Measurements from ENCODE around the gene FAM43B.
"Not testable (repeated sequence)": the region's sequence is repeated elsewhere in the genome, so short reads cannot be mapped to it uniquely, and the experiment has no call there.

The FAM43B gene, protein sequence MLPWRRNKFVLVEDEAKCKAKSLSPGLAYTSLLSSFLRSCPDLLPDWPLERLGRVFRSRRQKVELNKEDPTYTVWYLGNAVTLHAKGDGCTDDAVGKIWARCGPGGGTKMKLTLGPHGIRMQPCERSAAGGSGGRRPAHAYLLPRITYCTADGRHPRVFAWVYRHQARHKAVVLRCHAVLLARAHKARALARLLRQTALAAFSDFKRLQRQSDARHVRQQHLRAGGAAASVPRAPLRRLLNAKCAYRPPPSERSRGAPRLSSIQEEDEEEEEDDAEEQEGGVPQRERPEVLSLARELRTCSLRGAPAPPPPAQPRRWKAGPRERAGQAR

DNA sequence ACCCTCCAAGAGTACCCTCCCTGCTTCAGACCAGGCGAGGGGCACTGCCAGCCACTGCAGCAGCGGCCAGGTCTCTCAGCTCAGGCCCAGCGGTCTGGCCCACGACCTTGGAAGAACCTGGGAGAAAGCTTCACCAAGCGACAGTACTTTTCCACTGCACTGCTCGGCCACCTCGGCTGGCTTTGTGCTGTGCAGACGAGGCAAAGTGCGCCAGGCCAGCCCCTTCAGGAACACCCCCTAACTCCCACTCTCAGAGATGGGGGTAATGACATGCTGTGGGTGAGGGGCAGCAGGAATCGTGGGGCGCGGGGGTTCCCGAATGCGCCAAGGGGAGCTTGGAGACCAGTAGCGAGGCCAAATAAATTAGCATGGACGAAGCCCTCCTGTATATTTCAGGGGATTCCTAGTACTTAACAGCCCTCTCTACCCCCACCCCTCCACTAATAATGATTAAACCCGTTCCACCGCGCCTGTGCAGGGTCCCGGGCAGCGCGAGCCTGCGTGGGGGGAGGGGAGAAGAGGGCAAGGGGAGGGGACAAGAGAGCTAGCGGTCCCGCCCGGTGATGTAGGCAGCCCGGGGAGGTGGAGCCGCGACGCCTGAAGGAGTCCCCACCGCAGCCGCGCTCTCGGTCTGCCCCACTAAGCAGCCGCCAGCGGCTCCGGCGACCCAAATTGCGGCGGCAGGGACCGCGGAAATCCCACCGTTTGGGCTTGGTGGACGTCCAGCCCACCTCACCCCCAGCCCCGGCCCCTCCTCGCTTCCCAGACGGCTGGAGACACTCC lies at the start of gene FAM43B:
TSS of gene FAM43B (plus strand) at position 629 of the 783 bp plus-strand sequence. CDS start 401 bp downstream, outside the sequence.
- FAIRE-seq = no peak

DNA sequence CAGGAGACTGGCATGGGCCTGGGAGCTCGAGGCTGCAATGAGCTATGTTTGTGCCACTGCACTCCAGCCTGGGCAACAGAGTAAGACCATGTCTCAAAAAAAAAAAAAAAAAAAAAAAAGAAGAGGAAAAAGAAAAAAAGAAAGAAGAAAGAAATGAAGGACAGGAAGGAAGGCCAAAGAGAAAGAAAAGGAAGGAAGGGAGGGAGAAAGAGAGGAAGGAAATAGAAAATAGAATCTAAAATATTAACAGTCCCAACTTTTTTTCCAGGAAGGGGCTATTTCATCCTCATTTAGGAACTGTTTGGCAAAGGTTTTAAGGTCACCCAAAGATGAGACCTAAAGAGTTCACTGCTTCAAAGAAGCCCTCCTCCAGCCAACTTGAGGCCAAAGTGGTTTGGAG lies 46.9 kb upstream of the FAM43B start:
- FAIRE-seq = no peak

DNA sequence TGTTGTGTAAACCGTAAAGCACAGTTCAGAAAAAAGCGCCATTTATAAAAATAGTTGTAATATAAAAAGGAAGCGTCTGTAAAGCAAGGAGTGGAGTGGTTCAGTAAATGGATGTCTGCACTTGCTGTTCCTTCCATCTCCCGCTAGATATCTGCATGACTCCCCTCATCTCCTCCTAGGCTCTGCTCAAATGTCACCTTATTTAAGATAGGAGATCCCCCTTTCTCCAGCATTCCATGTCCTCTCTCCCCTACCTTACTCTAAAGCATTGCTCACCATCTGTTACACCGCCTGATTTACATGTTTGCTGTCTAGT lies 45.2 kb upstream of the FAM43B start:
- no peak for FAIRE-seq

DNA sequence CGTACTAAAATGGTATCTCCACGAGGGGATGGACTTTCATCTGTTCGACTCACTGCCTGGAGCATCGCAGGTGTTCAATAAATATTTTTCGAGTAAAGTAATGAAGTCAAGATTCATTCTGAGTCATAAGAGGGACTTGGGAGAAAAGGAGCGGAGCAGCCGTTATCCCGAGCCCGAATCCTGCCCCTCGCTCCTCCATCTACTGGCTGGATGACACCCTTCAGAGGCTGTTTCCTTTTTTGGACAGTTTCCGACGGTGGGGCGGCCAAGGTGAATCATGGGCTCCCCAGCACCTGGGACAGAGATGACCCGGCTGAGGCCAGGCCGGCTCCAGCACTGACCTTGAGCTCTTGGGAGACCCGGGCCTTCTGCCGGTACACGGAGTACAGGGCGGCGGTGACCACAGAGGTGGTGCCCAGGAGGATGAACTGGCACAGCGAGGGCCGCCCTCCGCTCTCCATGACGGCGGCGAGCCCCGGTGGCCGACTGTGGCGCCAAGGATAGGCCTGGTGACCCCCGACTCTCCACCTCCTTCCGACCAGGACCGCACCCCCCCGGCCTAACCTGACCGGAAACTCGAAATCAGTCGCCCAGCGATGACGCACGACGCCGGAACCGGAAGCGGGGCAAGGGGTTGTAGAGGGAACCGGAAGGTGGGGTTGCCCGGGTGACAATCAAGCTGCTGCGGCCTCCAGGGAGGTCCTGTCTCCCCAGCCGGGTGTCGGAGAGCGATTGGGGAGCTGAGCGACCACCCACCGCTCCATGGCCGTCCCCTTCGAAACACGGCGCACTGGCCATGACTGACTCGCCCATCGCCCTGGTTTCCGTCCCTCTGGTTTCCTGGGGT lies 44.6 kb upstream of the FAM43B start, which contains the start of gene MUL1:
TSS of gene MUL1 (minus strand) at position 588 of the 847 bp plus-strand sequence. CDS start at position 461, 127 bp downstream.
- FAIRE-seq = peak; percentile 9

DNA sequence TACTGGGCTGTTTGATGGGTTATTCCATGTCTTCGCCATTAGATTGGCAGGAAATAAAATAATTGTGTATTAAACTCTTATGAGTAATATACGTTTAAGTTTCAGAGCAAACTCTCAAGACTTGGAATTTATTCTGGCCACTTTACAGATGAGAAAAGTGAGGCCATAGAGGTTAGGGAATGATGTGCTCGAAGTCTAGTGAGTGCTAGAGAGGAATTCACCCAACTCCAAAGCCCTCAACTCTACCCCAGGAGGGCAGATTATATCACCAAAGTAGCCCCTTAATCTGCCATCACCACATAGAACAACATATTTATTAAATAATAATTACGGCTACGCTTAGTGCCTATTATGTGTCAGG lies 44.0 kb upstream of the FAM43B start:
- no peak for FAIRE-seq

DNA sequence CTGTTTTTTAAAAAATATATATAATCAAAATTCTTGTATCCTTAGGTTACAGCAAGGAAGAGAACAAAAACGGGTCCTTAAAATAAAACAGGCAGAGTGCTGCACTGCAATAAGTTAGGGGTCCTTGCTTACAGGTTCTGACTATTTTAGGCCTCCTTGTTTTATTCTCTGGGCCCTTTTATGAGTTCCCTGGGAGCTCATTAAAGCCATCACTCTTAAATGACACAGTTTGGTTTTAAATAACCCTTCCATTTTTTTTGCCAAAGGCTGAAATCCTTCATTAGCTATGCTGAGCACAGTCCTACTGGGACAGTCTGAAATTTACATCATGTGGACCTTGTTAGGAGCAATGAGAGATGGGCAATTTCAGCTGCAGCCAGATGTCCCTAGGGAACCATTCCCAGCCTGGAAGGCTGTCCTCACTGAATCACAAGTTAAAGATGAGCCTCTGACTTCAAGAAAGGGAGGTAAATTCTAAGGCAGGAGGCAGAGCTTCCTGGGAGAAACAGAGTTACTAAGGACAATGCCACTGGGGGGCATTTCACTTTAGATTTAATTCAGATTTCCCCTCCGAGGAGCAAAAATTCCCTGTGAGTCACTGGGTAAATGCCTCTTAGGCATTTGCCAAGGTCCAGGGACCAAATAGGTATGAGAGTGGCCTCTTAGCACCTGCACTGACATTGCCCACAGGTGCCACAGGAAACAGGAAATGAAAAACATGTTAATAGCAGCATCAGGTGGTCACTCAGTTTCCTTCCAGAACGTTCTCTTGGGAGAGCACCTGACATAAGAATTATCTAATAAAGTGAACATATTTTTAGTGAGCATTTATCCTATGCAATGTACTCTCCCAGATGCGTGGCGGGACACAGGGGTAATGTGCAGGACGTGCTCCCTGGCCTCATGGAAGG lies 40.6 kb upstream of the FAM43B start:
- FAIRE-seq = no peak

DNA sequence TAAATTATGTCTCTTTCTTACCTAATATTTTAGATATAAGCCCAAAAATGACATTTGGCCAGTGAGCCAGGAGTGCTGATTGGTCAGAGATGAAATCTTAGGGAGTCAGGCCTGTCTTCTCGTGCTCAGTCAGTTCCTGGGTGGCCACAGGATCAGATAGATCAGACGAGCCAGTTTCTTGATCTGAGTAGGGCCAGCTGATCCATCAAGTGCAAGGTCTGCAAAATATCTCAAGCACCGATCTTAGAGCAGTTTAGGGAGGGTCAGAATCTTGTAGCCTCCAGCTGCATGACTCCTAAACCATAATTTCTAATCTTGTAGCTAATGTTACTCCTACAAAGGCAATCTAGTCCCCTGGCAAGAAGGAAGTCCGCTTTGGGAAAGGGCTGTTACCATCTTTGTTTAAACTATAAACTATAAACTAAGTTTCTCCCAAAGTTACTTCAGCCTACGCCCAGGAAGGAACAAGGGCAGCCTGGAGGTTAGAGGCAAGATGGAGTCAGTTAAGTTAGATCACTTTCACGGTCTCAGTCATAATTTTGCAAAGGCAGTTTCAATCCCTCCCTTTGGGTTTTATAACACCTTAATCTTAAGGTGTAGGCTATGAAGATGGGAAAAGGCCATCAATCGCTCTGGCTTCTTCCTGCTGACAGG lies 32.6 kb upstream of the FAM43B start:
- FAIRE-seq = not testable (repeated sequence)

DNA sequence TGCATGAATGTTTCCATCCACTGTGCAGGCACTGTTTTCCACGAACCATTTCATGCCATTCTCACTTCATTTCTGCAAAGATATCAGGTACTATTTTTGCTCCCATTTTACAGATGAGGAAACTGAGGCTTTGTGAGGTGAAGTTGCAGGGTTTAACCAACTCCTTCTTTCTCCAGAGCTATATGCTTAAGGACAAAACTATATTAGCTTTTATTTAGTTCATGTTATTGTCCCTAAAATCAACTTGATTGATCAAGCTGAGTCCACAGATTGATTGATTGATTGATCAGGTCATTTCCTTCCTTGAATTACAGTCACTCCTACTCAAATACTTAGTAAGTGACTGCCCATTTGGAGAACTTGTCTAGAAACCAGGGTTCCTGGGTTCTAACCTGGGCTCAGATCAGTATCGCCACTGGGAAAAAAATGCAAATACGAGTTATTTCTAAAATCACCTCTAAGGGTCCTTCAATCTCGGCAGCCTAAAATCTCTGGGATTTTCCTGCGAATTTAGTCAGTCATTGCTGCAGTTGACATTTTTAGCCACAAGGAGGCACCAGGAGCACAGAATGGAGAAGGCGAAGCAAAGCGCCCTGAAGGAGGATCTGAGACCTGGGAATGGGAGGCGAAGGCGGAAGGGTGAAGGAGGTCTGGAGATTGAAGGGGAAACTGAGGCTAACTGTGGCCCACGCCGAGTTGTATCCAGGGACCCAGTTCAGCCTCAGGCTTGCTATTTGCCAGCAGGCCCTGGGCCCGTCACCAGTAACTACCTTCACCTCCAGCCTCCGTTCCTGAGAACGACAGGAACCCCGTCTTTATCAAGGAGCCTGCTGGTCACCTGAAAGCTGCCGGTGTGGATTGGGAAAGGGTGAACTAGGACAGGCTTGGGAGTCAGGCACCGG lies 30.2 kb upstream of the FAM43B start:
- no peak for FAIRE-seq

DNA sequence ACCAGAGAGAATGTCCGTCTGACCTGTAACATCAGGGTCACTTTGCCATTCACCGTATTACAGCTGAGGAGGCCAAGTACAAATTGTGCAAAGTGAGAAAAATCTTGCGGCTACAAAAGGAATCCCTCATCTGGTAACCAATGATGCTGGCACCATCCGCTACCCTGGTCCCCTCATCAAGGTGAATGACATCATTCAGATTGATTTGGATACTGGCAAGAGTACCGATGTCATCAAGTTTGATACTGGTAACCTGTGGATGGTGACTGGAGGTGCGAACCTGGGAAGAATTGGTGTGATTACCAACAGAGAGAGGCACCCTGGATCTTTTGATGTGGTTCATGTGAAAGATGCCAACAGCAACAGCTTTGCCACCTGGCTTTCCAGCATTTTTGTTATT lies 26.1 kb upstream of the FAM43B start:
- no peak for FAIRE-seq

DNA sequence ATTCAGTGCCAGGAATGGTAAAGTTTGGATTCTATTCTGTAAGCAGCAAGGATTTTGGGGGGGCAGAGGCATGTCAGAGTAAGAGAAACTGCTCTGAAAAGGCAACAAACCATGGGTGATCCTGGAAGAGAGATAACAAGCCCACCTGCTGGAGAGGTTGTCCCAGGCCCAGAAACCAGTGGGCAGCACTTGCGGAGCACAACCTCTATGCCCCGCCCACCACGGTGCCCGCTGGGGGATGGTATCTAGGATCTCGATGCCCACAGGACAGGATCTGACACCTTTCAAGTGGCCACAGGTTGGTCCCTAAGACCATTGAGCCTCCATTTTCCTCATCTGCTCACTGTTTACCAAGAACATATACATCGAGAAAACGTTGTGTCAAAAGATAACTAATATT lies 24.2 kb upstream of the FAM43B start:
- no peak for FAIRE-seq

DNA sequence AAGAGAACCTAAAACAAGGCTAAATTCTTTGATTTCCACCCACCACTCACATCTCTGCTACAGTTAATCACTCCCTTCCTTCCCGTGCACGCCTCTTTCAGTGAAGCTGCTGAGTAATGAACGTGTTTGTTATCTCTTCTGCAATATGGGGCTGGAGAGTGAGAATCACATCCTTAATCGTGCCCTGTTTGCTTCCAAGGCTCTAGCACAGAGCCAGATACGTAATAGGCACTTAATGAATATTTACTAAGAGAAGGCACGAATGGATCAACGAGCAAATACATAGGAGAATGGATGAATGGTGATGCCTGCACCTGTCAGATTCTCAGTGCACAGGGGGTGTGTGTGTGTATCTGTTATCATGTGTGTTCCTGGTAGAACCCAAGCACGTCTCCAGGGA lies 22.1 kb upstream of the FAM43B start:
- no peak for FAIRE-seq

DNA sequence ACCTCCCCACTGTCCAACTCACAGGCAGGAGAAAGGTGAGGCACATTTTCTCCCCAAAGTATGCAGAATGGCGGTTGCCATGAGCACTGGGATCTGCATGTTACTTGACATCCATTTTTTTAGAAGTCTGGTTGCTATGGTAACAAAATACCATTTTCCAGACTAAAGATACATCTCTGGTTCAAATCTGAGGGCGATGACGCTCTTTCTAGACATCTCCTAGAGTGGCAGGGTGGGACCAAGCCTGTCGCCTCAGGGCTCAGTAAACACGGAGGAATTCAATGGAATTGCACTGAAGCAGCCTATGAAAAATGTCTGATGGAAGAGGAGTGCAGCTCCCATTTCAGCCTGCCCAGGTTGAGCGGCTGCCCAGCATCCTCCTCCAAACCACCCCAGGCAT lies 21.5 kb upstream of the FAM43B start:
- FAIRE-seq = no peak

DNA sequence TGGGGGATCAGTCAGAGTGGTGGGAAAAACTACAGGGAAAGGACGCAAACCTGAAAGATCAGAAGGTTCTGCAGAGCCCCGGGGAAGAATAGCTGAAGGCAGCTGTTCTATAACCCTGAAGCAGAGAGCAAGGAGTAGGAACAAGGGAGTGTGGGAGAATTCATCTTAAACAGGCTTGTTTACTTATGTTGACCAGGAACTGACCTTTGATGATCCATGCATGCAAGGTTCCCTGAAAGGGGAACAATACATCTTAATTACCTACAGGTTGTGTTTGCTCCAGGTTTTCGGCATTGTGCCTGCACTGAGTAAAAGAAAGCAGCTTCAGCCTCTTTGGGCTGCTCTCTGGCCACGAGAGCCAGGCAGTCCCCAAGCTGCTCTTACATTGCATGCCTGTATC lies 18.7 kb upstream of the FAM43B start:
- FAIRE-seq = no peak

DNA sequence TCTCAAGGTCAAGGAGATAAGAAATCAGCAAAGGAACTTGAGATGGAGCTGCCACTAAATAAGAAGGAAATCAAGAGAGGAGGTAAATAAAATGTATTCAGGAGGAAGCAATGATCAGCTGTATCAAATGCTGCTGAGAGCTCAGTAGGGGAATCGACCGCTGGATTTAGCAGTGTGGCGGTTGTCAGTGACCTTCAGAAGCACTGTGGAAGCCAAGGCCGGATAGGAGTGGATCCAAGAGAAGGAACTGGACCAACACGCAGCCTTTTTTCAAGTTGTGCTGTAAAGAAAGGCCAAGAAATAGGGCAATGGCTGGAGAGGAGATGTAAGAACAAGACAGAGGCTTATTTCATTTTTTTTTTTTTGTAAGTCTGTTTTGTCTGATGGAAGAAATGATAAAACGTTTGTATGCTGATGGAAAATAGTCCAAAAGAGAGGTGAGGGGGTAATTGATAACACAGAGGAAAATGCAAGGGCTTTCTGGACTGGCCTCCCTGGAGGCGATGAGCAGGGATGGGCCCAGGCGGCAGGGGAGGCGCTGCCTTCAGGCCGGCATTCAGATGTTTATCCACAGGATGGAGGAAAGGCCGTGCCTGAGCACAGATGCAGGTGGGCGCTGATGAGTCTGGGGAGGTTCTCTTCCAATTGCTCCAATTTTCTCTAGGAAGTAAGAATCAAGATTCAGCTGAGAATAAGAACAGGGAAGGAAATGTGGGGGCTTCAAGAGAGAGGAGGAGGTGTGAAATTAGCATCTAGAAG lies 17.5 kb upstream of the FAM43B start:
- FAIRE-seq = no peak

DNA sequence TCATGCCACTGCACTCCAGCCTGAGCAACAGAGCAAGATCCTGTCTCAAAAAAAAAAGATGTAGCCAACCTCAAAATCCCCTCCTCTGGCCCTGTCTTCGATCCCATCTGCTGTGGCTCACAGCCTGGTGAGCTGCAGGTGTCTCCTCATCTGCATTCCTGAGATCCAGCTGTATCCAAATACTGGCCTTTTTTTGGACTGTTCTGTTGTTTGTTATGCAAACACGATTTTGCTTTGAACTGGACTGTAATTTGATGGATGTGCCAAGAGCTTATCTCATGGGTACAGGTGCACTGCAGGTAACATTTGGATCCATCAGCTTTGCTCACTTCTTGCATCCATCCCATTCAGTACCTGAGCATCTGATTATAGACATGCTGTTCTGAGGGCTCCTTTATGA lies 14.1 kb upstream of the FAM43B start:
- FAIRE-seq = no peak

DNA sequence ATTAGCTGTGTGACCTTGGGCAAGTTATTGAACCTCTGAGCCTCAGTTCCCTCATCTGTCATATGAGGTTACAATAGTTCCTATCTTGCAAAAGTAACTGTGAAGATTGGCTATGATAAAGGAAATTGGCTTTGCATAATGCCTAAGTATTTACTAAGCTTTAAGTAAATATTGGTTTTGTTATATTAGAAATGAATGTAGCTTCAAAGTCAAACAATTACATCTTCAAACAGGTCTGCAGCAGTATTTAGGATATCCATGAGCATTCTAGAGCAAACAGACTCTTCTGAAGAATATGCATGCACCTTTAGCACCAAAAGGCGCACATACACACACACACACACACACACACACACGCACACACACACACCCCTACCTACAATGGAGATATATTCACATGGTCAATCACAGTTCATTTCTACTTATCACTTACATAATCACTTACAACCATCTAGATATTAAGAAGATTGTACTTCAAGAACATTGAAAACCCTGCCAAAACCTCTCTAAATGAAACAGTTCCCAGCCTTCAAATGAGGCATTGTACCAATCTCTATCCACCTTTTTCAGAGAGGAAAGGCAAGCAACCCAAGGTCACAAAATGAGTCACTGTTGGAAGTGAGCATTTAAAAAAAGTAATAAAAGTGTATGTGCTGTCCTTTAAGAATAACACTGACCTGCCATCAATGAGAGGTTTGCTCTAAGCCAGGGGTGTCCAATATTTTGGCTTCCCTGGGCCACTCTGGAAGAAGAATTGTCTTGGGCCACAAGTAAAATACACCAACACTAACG lies 13.4 kb upstream of the FAM43B start:
- FAIRE-seq = no peak

DNA sequence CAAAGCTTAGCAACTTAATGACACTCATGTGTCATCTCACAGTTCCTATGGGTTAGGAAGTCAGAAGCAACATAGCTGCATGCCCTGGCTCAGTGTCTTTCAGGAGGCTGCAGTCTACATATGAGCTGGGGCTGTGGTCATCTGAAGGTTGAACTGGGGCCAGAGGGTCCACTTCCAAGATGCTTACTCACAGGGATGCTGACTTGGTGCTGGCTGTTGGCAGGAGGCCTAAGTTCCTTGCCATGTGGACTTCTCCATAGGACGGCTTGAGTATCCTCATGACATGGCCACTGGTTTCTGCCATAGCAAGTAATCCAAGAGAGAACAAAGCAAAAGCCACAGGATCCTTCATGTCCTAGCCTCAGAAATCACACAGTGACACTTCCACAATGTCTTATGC lies 12.1 kb upstream of the FAM43B start:
- no peak for FAIRE-seq

DNA sequence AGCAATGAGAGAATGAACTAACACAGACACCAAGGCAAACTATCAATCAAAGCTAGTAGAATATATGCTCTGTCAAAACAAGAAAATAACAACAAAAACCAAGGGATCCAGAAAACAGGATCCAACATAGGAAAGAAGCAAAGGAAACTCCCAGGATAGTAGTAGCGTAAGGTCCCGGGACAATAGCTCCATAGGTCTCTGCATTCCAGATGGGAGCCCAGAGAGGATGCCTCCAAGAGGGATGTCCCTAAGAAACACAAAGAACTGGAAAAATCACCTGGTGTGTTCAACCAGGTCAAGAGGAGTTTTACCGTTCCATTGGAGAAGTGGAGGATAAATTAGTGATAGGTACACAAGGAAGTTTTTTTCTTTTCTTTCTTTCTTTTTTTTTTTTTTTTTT lies 5.7 kb upstream of the FAM43B start:
- FAIRE-seq = no peak

DNA sequence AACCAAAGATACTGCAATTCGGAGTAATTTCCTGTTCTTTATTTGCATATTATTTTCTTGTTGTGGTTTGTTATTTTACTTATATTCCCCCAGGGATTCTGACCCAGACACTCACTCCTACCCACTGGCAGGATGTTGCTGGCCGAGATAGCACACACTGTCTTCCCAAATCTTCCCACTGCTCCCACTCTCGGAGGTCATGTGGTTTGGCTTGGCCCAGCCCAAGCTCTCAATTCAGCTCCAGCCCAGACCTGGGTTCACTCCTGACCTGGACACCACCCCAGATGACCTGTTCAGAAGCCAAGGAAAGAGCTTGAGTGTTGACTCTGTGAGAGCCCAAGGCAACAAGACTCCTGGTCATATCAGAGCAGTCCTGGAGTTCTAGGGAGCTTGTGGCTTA lies 1.2 kb upstream of the FAM43B start:
- no peak for FAIRE-seq
